HG03097 (cell line): ENCODE data around the gene PKD2L2.
"Not testable (repeated sequence)": the region's sequence is repeated elsewhere in the genome, so short reads cannot be mapped to it uniquely, and the experiment has no call there.

Experiments
- ATAC-seq: cut with Tn5 transposase; IDR thresholded peaks from one replicate; pipeline ENCODE4 v1.9.1; 2021; ENCODE audit not compliant: unreplicated experiment, low FRiP score

The PKD2L2 gene

GRCh38 chr5:137888863-137889759 lies at the start of gene PKD2L2:
PKD2L2 (plus strand) TSS chr5:137889457; CDS start chr5:137889492, 35 bp downstream.
- ATAC-seq, result peak; percentile 94

- ATAC-seq, result no peak
Observed at GRCh38 chr5:137842296-137842695, 47.0 kb upstream of the PKD2L2 start.

GRCh38 chr5:137843676-137844299 lies 45.5 kb upstream of the PKD2L2 start:
- no peak for ATAC-seq

- no peak for ATAC-seq
Observed at GRCh38 chr5:137845472-137845871, 43.8 kb upstream of the PKD2L2 start.

- no peak for ATAC-seq
Observed at GRCh38 chr5:137847687-137848086, 41.6 kb upstream of the PKD2L2 start.

- not testable (repeated sequence) for ATAC-seq
Observed at GRCh38 chr5:137853165-137853564, 36.1 kb upstream of the PKD2L2 start.

- ATAC-seq, result peak; percentile 45
Observed at GRCh38 chr5:137856201-137856600, 33.1 kb upstream of the PKD2L2 start.

- no peak for ATAC-seq
Observed at GRCh38 chr5:137856916-137857862, 32.1 kb upstream of the PKD2L2 start.

- peak; percentile 68 for ATAC-seq
Observed at GRCh38 chr5:137858223-137858916, 30.9 kb upstream of the PKD2L2 start.

GRCh38 chr5:137858954-137859353 lies 30.3 kb upstream of the PKD2L2 start:
- ATAC-seq, result no peak

- ATAC-seq, result no peak
Observed at GRCh38 chr5:137862251-137862650, 27.0 kb upstream of the PKD2L2 start.

- not testable (repeated sequence) for ATAC-seq
Observed at GRCh38 chr5:137863653-137864052, 25.6 kb upstream of the PKD2L2 start.

- no peak for ATAC-seq
Observed at GRCh38 chr5:137866541-137867388, 22.5 kb upstream of the PKD2L2 start.

- ATAC-seq, result no peak
Observed at GRCh38 chr5:137867664-137868063, 21.6 kb upstream of the PKD2L2 start, which contains the start of gene MYOT. MYOT (plus strand) TSS chr5:137867860; CDS start chr5:137870652, 2,792 bp downstream.

- ATAC-seq, result no peak
Observed at GRCh38 chr5:137870647-137871339, 18.5 kb upstream of the PKD2L2 start.

GRCh38 chr5:137871571-137871970 lies 17.7 kb upstream of the PKD2L2 start:
- ATAC-seq, result no peak

- no peak for ATAC-seq
Observed at GRCh38 chr5:137872466-137872865, 16.8 kb upstream of the PKD2L2 start.

- ATAC-seq, result no peak
Observed at GRCh38 chr5:137876101-137876500, 13.2 kb upstream of the PKD2L2 start.

GRCh38 chr5:137880313-137880712 lies 8.9 kb upstream of the PKD2L2 start:
- ATAC-seq, result no peak
